CD4-positive, CD25-positive, alpha-beta regulatory T cell (primary cell): Measurements from ENCODE around the gene YIPF4. TPM values are rescaled to one million over a fixed set of nuclear protein-coding genes. Genes with fewer than 3 reads are reported as not detected.
"Not testable (repeated sequence)": the region's sequence is repeated elsewhere in the genome, so short reads cannot be mapped to it uniquely, and the experiment has no call there.

Experiments
- ATAC-seq, 2 donors: fragments of 150-1000 bp; cut with Tn5 transposase; one replicate each; pipeline ENCODE4 v1.10.0; 2021; ENCODE audit warnings: low read depth in 2 of 2, moderate number of reproducible peaks in 2 of 2, moderate library complexity in 1 of 2
- DNase-seq, 3 donors: peaks; one replicate each; pipeline versions ENCODE4 v3.0.0 to v3.0.0-alpha.2; 2012 to 2022; ENCODE audit warnings: mixed read lengths in 1 of 3
- H3K27ac ChIP-seq: one replicate; pipeline ENCODE4 v1.7.0; 2013; ENCODE audit warnings: mild to moderate bottlenecking, low read length; ENCODE audit not compliant: insufficient read depth, poor library complexity, severe bottlenecking
- H3K27me3 ChIP-seq: one replicate; pipeline ENCODE4 v1.7.0; 2013; ENCODE audit warnings: low read length; ENCODE audit not compliant: control insufficient read depth, insufficient read depth
- H3K36me3 ChIP-seq: one replicate; pipeline ENCODE4 v1.7.0; 2013; ENCODE audit warnings: mild to moderate bottlenecking, low read length, moderate library complexity; ENCODE audit not compliant: control insufficient read depth, insufficient read depth
- H3K4me1 ChIP-seq: 2 replicates; pipeline ENCODE4 v1.7.0; 2013; ENCODE audit warnings: mild to moderate bottlenecking, low read length; ENCODE audit not compliant: insufficient read depth, control insufficient read depth, poor library complexity, severe bottlenecking
- H3K4me3 ChIP-seq: one replicate; pipeline ENCODE4 v1.7.0; 2013; ENCODE audit warnings: low read depth, mild to moderate bottlenecking, low read length, moderate library complexity
- H3K9me3 ChIP-seq, 2 experiments: 1 replicate in 1 of 2; 2 replicates in 1 of 2; pipeline ENCODE4 v1.7.0; 2013; ENCODE audit warnings: low read length in 2 of 2, mild to moderate bottlenecking in 1 of 2, moderate library complexity in 1 of 2; ENCODE audit not compliant: control insufficient read depth in 2 of 2
- H3K27ac Mint-ChIP-seq, 3 donors: one replicate each; pipeline ENCODE4 v1.8.0; 2020 to 2022; ENCODE audit warnings: mild to moderate bottlenecking in 3 of 3, mixed read lengths in 3 of 3, moderate library complexity in 2 of 3
- H3K27me3 Mint-ChIP-seq: one replicate; pipeline ENCODE4 v1.8.0; 2022; ENCODE audit warnings: mild to moderate bottlenecking, mixed read lengths
- H3K36me3 Mint-ChIP-seq: one replicate; pipeline ENCODE4 v1.8.0; 2020; ENCODE audit warnings: mixed read lengths
- H3K4me1 Mint-ChIP-seq, 4 donors: one replicate each; pipeline ENCODE4 v1.8.0; 2020 to 2022; ENCODE audit warnings: mixed read lengths in 4 of 4, mild to moderate bottlenecking in 1 of 4
- H3K4me3 Mint-ChIP-seq, 4 donors: one replicate each; pipeline ENCODE4 v1.8.0; 2020 to 2022; ENCODE audit warnings: mild to moderate bottlenecking in 4 of 4, mixed read lengths in 4 of 4, moderate library complexity in 3 of 4
- H3K9me3 Mint-ChIP-seq, 7 donors: one replicate each; pipeline ENCODE4 v1.8.0; 2020 to 2022; ENCODE audit warnings: mixed read lengths in 7 of 7, mild to moderate bottlenecking in 3 of 7, moderate library complexity in 2 of 7
- polyA plus RNA-seq, 4 donors: library from polyadenylated mRNA; unstranded; fragments of 300-500 nt; fragmentation: Illumina TruSeq; gene quantifications; one replicate each; pipeline ENCODE4 v1.2.3, GENCODE V29; 2021
- total RNA-seq: library from RNA; stranded (reverse); gene quantifications from one replicate; pipeline ENCODE4 v1.2.3, GENCODE V29; 2022

YIPF4 gene
- total and polyA plus RNA-seq, 5 donors from 2014 or later = 14.0 to 29.2 (median 19.8) TPM

- not testable (repeated sequence) for ATAC-seq, H3K36me3 ChIP-seq, H3K4me1 Mint-ChIP-seq, H3K9me3 Mint-ChIP-seq, H3K27me3 ChIP-seq, H3K4me3 ChIP-seq, DNase-seq, H3K4me3 Mint-ChIP-seq, H3K4me1 ChIP-seq, H3K27me3 Mint-ChIP-seq, H3K9me3 ChIP-seq, H3K27ac Mint-ChIP-seq, H3K27ac ChIP-seq
- peaks cover 15% of the 10 kb centered on the region for H3K36me3 Mint-ChIP-seq
Observed at GRCh38 chr2:32328679-32329078, 51.0 kb downstream of the YIPF4 start.

GRCh38 chr2:32329180-32329980 is 51.7 kb downstream of the YIPF4 start:
- H3K9me3 ChIP-seq = not testable (repeated sequence)

DNA sequence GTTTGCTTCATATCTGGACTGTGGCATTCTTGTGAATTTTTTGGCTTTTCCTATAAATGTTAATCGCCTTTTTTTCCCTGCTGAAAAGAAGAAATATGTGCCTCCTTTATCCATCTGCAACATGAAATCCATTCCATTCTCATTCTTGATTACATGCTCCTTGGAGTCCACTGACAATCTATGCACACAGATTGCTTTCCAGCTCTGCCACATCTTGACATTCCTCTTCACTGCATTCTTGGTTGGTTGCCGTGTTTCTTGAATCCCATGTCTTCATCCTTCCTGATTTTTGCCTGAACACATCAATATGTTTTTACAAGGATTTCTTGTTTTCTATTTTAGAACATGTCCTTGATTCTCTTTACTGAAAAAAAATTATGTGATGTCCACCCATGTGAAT is 52.4 kb downstream of the YIPF4 start:
- H3K9me3 ChIP-seq = no peaks in the 10 kb centered on the region
- Mint-ChIP-seq H3K36me3 (peaks cover 15% of the 10 kb centered on the region), H3K9me3 (no peaks in the 10 kb centered on the region), H3K27ac (no peak overlapping the region), H3K27me3 (no peaks in the 10 kb centered on the region), H3K4me3 (no peak overlapping the region), H3K4me1 (peaks cover 0 to 9% (median 4%) of the 10 kb centered on the region in 4 donors)
- H3K36me3 ChIP-seq = no peaks in the 10 kb centered on the region
- no peak for ATAC-seq
- no peak for DNase-seq
- no peak overlapping the region for H3K27ac ChIP-seq
- H3K4me1 ChIP-seq = no peaks in the 10 kb centered on the region
- H3K4me3 ChIP-seq = no peak overlapping the region
- H3K27me3 ChIP-seq = no peaks in the 10 kb centered on the region

More at GRCh38 chr2:32329180-32329980, 51.7 kb downstream of the YIPF4 start:
- H3K27ac ChIP-seq, H3K27me3 Mint-ChIP-seq, H3K9me3 Mint-ChIP-seq, DNase-seq, H3K4me1 Mint-ChIP-seq, H3K27me3 ChIP-seq, H3K4me3 ChIP-seq, H3K4me3 Mint-ChIP-seq, H3K4me1 ChIP-seq, ATAC-seq, H3K36me3 ChIP-seq: not testable (repeated sequence)
- H3K27ac Mint-ChIP-seq = peak overlapping the region in 1 of 3 donors; percentile 44
- H3K36me3 Mint-ChIP-seq = peaks cover 15% of the 10 kb centered on the region

DNA sequence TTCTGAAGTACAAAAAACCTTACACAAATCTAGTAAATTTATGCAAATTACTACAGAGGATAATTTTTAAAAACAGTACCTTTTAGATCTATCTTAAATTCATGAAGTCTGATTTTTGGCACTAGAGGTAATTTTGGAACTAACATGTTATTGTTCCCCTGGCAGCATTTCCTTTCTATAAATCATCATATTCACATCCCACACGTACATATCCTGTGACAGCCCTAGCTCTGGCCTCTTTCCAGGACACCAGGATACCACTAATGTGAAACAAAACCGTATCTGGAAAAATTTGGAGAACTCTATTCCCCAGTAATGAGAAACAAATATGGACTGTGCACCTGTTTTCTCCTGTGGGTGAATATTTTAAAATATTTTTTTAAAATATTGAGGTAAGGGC is 65.1 kb downstream of the YIPF4 start:
- Mint-ChIP-seq H3K9me3 (no peaks in the 10 kb centered on the region), H3K4me1 (peaks cover 0 to 5% (median 0%) of the 10 kb centered on the region in 4 donors), H3K36me3 (peaks cover 3% of the 10 kb centered on the region), H3K27ac (no peak overlapping the region), H3K27me3 (no peaks in the 10 kb centered on the region), H3K4me3 (no peak overlapping the region)
- H3K9me3 ChIP-seq = no peaks in the 10 kb centered on the region
- DNase-seq (no peak), ATAC-seq (no peak)
- H3K4me1 ChIP-seq = no peaks in the 10 kb centered on the region
- no peak overlapping the region for H3K27ac ChIP-seq
- H3K36me3 ChIP-seq = no peaks in the 10 kb centered on the region
- H3K4me3 ChIP-seq = no peak overlapping the region
- H3K27me3 ChIP-seq = no peaks in the 10 kb centered on the region

GRCh38 chr2:32350797-32351196 is 73.1 kb downstream of the YIPF4 start:
- not testable (repeated sequence) for H3K36me3 Mint-ChIP-seq, DNase-seq, H3K36me3 ChIP-seq, ATAC-seq, H3K4me3 Mint-ChIP-seq, H3K27me3 ChIP-seq, H3K4me1 Mint-ChIP-seq, H3K9me3 Mint-ChIP-seq, H3K4me3 ChIP-seq, H3K9me3 ChIP-seq, H3K4me1 ChIP-seq, H3K27ac Mint-ChIP-seq, H3K27ac ChIP-seq, H3K27me3 Mint-ChIP-seq

- Histone ChIP-seq H3K4me3 (peak overlapping the region; percentile 85), H3K9me3 (no peaks in the 10 kb centered on the region), H3K27me3 (no peaks in the 10 kb centered on the region), H3K27ac (peak overlapping the region; percentile 85), H3K4me1 (peaks cover 25% of the 10 kb centered on the region), H3K36me3 (no peaks in the 10 kb centered on the region)
- ATAC-seq (no peak), DNase-seq (peak in 1 of 3 donors; percentile 5)
- Mint-ChIP-seq H3K9me3 (no peaks in the 10 kb centered on the region), H3K36me3 (no peaks in the 10 kb centered on the region), H3K4me3 (peak overlapping the region; percentile 89 to 92 (median 92)), H3K4me1 (peaks cover 23 to 33% (median 24%) of the 10 kb centered on the region in 4 donors), H3K27me3 (no peaks in the 10 kb centered on the region), H3K27ac (peak overlapping the region; percentile 83 to 97 (median 93))
Observed at GRCh38 chr2:32355976-32356680, 78.4 kb downstream of the YIPF4 start.

- Mint-ChIP-seq H3K27me3 (no peaks in the 10 kb centered on the region), H3K4me3 (peak within 1 kb of the TSS; percentile 89 to 98 (median 94))
- peak; percentile 91 for ATAC-seq
Observed at GRCh38 chr2:32356681-32357317, 79.1 kb downstream of the YIPF4 start, which contains the start of gene BIRC6. TSS of gene BIRC6 (plus strand) at chr2:32357023. CDS start at chr2:32357162, 139 bp downstream.

More at GRCh38 chr2:32356681-32357317, 79.1 kb downstream of the YIPF4 start, which contains the start of gene BIRC6:
- DNase-seq = peak; percentile 83 to 97 (median 86)
- Histone ChIP-seq H3K27me3 (no peaks in the 10 kb centered on the region), H3K36me3 (no peaks in the 10 kb centered on the region), H3K4me3 (peak within 1 kb of the TSS; percentile 85), H3K4me1 (peaks cover 25% of the 10 kb centered on the region), H3K27ac (peak within 1 kb of the TSS; percentile 85), H3K9me3 (no peaks in the 10 kb centered on the region)
- H3K36me3 Mint-ChIP-seq = peaks cover 7% of the 10 kb centered on the region
- H3K4me1 Mint-ChIP-seq = peaks cover 28 to 40% (median 30%) of the 10 kb centered on the region in 4 donors
- H3K9me3 Mint-ChIP-seq = no peaks in the 10 kb centered on the region
- peak within 1 kb of the TSS; percentile 83 to 97 (median 96) for H3K27ac Mint-ChIP-seq
